ENCODE results near the gene RBPJ.

Gene RBPJ

GRCh38 chr4:26294904-26295303 is 25.9 kb upstream of the RBPJ start:
- TF ChIP-seq CTCF (IDR thresholded peaks at IDR 0.05; ENCODE audit: control insufficient read depth, insufficient read depth, low read depth, low read length, missing control alignments) = no peak
- no peak for DNase-seq (ENCODE audit: low read depth)
- no peak overlapping the region for H3K4me3 ChIP-seq (ENCODE audit: control insufficient read depth, low read depth, low read length)

- no peak overlapping the region for H3K4me3 ChIP-seq (ENCODE audit: control insufficient read depth, low read depth, low read length)
- TF ChIP-seq CTCF (IDR thresholded peaks at IDR 0.05; ENCODE audit: control insufficient read depth, insufficient read depth, low read depth, low read length, missing control alignments) = no peak
- DNase-seq (ENCODE audit: low read depth) = no peak
Observed at GRCh38 chr4:26296021-26296420, 24.8 kb upstream of the RBPJ start.

DNA sequence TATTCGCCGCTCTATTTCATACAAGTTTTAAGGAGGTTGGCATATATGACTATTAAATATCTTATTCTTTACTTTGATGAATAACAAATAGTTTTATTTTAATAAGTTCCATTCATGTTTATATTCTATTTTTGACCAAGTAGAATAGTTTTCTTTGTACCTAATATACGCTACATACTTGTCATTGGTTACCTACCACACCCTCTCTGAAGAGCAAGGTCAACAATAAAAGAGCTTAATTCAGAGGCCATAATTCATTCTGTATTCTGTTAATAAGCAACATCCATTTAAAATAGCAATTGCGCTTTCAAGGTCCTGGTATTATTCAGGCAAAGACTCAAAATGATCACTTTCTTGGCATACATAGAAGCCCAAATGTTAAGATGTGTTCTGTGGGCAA is 24.3 kb upstream of the RBPJ start:
- DNase-seq (ENCODE audit: low read depth) = no peak
- H3K4me3 ChIP-seq (ENCODE audit: control insufficient read depth, low read depth, low read length) = no peak overlapping the region
- no peak for TF ChIP-seq CTCF (IDR thresholded peaks at IDR 0.05; ENCODE audit: control insufficient read depth, insufficient read depth, low read depth, low read length, missing control alignments)

DNA sequence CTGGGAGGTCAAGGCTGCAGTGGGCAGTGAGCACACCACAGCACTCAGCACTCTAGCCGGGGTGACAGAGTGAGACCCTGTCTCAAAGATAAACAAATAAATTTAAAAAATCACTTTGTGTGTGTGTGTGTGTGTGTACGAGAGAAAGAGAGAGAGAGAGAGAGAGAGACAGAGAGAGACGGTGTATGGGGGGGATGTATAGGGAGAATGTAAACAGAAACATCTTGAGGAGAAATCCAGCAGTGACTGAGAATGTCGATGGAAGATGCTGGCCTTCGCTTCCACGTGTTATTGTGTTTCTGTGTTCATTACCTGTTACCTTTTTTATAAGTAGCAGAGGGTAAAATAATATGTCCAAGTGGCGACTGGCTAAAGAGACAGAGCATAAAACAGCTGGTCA is 23.6 kb upstream of the RBPJ start:
- TF ChIP-seq CTCF (IDR thresholded peaks at IDR 0.05; ENCODE audit: control insufficient read depth, insufficient read depth, low read depth, low read length, missing control alignments) = no peak
- DNase-seq (ENCODE audit: low read depth) = no peak
- H3K4me3 ChIP-seq (ENCODE audit: control insufficient read depth, low read depth, low read length) = no peak overlapping the region

DNA sequence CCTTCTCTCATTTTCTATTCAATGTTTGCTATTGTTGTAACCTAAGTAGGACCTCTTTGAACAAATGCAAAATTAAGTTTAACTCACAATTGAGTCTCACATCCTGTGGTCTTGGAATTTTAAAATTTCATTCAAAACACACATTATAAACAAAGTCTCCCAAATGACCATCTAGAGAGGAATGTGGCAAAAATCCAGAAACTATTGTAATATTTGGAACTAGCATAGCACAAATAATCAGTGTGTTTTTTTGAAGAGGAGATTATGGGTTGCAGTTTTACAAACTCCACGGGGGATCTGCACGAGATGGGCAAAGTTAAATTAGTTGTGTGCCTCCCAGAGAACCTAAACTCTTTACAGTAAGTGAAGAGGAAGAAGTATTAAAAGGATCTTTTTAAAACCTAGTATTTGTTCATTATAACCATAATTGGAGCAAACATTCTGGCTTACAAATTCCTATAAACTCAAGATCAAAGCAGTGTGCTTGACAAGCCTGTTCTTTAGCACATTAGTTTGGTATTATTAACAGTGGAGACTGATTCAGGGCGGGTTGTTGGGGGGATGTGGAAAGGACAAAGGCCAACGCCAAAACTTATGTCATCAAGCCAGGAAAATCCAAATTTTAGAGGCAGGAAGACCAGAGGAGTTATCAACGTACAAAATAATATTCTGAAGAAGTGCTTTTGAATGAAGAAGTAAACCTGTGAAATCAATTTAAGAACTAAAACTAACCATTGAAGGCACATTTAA is 22.4 kb upstream of the RBPJ start:
- TF ChIP-seq CTCF (IDR thresholded peaks at IDR 0.05; ENCODE audit: control insufficient read depth, insufficient read depth, low read depth, low read length, missing control alignments) = no peak
- no peak overlapping the region for H3K4me3 ChIP-seq (ENCODE audit: control insufficient read depth, low read depth, low read length)
- DNase-seq (ENCODE audit: low read depth) = peak; percentile 24

DNA sequence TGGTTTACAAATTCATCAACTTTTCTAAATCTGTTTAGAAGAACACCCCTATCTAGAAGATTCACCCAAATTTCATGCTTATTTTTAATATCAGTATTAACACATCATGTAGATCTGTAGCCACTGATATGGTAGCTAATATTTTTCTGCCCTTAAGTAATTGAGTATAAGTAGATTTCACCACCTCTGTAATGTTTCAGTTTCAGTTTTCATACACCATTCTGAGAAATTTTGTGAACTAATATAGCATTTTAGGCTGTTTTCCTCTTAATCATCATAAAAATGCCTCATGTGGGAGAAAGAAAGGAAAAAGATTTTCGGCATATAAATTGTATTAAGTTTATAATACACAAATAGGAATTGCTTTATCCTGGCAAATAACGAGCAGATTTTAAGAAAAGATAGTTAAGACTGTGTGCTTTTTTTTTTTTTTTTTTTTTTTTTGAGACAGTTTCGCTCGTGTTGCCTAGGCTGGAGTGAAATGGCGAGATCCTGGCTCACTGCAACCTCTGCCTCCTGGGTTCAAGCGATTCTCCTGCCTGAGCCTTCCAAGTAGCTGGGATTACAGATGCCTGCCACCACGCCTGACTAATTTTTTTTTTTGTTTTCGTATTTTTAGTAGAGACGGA is 21.4 kb upstream of the RBPJ start:
- no peak for TF ChIP-seq CTCF (IDR thresholded peaks at IDR 0.05; ENCODE audit: control insufficient read depth, insufficient read depth, low read depth, low read length, missing control alignments)
- DNase-seq (ENCODE audit: low read depth) = no peak
- H3K4me3 ChIP-seq (ENCODE audit: control insufficient read depth, low read depth, low read length) = no peak overlapping the region
